T47D (cell line): ENCODE data around the gene MT3.
"Not testable (repeated sequence)": the region's sequence is repeated elsewhere in the genome, so short reads cannot be mapped to it uniquely, and the experiment has no call there.

ENCODE experiments used
- DNase-seq, 2 experiments: peaks; one replicate each; pipeline versions ENCODE4 v3.0.0 to v3.0.0-alpha.2; 2011 to 2012; ENCODE audit warnings: low read depth in 1 of 2, low spot score in 1 of 2
- JUND ChIP-seq: IDR thresholded peaks from 2 replicates; pipeline ENCODE4 v1.6.1; 2012; ENCODE audit warnings: low read depth
- in situ Hi-C: cut with HindIII; loops from 2 replicates; pipeline ENCODE4 v1.10.0; 2016; ENCODE audit warnings: low sequenced_read_pairs, low pct_unique_long_range_greater_than_20kb

MT3 gene

DNA sequence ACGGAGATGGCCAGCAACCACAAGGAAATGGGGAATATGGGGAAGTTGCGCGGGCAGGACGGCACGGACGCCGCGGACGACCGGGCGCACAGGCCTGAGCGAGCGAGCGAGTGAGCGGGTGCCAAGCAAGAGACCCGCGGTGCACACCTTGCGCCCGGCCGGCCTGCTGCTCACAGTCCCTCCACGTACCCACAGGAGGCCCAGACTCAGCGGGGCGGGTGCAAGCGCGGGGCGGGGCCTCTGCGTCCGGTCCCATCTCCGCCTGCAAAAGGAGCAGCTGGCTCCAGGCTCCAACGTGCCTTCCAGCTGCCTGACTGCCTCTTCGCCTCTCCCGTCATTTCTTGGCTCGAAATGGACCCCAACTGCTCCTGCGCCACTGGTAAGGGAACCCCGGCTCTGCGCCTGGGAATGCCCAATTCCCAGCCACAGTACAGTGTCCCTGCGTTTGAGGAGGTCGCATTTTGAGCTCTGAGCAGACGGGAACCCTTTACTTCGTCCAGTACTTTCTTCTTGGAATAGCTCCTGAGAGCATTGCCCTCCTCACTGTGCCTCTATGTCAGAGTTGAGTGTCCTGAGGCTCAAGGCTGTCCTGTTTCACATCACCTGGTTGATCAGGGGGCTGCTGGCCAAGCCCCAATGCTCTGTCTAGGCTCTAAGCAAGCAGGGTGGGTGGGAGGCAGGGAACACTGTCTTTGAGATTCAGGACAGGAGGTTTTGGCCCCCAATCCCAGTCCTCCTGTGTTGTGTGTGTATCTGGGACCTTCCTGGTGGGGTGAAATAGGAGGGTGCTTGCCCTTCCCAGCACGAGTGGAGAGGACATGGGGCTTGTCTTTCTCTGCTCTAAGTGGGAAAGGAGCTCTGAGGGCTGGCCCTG is 28.1 kb downstream of the MT3 start:
- no peak for DNase-seq
- no peak for TF ChIP-seq JUND
- in situ Hi-C loops = no loop called here

DNA sequence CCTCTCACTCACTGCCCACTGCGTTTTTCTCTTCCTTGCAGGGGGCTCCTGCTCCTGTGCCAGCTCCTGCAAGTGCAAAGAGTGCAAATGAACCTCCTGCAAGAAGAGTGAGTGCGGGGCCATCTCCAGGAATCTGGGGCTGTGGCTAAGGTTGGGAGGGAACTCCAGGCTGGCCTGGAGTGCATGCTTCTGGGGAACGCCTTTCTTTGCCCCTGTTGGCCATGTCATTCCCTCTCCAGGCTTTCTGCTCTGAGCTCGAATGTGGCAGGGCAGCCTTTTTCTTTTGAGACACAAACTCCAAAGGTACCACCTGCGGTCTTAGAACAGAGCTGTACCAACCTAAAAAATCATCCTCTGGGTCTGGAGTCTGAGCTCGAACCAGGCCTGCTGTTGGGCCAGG is 28.8 kb downstream of the MT3 start:
- no peak for TF ChIP-seq JUND
- in situ Hi-C loops = no loop called here
- no peak for DNase-seq

DNA sequence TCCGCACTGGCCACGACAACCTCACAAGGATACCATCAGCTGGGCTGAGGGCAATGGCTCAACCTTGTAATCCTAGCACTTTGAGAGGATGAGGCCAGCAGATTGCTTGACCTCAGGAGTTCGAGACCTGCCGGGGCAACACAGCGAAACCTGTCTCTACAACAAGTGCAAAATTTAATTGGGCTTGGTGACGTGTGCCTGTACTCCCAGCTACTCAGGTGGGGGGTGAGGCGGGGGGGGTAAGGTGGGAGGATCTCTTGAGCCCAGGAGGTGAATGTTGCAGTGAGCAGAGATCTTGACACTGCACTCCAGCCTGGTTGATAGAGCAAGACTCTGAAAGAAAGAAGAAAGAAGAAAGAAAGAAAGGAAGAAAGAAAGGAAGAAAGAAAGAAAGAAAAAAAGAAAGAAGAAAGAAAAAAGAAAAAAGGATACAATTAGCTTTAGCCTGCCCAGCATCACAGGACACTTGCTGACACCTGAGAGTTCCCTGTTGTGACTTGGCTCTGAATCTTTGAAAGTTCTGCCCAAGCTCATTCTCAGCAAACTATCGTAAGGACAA is 31.1 kb downstream of the MT3 start:
- in situ Hi-C loops = no loop called here
- TF ChIP-seq JUND = no peak
- no peak for DNase-seq

DNA sequence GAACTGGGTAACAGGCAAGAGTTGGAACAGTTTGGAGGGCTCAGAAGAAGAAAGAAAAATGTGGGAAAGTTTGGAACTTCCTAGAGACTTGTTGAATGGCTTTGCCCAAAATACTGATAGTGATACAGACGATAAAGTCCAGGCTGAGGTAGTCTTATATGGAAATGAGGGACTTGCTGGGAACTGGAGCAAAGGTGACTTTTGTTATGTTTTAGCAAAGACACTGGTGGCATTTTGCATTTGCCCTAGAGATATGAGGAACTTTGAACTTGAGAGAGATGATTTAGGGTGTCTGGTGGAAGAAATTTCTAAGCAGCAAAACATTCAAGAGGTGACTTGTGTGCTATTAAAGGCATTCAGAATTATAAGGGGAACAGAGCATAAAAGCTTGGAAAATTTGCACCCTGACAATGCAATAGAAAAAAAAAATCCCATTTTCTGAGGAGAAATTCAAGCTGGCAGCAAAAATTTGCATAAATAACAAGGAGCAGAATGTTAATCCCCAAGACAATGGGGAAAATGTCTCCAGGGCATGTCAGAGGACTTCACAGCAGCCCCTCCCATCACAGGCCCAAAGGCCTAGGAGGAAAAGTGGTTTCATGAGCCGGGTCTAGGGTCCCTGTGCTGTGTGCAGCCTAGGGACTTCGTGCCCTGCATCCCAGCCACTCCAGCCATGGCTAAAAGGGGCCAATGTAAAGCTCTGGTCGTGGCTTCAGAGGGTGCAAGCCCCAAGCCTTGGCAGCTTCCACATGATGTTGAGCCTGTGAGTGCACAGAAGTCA is 32.5 kb downstream of the MT3 start:
- in situ Hi-C loops, DNase-seq: not testable (repeated sequence)

DNA sequence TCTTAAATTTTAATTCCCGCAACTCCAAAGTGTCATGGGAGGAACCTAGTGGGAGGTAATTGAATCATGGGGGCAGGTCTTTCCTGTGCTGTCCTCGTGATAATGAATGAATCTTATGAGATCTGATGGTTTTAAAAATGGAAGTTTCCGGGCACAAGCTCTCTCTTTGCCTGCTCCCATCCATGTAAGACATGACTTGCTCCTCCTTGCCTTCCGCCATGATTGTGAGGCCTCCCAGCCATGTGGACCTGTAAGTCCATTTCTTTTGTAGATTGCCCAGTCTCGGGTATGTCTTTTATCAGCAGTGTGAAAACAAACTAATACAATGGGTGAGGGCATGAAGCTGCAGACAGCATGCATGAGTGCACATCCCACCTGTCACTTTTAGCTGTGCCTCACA is 33.9 kb downstream of the MT3 start:
- in situ Hi-C loops, DNase-seq: not testable (repeated sequence)

DNA sequence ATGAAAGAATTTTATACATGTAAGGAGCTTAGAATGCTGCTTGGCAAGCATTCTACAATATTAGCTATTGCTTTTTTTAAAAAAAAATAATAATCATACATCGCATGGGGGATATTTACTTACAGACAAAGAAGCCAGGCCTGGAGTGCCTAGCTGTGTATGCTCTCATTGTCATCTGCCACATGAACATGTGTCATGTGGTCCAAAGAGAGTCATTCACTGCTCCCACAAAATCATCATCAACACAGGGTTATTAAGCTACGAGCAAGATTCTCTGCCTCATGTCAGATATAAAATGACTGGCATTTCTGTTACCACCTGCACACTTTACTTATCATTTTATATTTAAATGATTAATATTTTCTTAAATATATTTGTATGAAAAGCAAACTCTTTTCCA is 34.3 kb downstream of the MT3 start:
- DNase-seq = no peak
- TF ChIP-seq JUND = no peak
- in situ Hi-C loops = no loop called here

DNA sequence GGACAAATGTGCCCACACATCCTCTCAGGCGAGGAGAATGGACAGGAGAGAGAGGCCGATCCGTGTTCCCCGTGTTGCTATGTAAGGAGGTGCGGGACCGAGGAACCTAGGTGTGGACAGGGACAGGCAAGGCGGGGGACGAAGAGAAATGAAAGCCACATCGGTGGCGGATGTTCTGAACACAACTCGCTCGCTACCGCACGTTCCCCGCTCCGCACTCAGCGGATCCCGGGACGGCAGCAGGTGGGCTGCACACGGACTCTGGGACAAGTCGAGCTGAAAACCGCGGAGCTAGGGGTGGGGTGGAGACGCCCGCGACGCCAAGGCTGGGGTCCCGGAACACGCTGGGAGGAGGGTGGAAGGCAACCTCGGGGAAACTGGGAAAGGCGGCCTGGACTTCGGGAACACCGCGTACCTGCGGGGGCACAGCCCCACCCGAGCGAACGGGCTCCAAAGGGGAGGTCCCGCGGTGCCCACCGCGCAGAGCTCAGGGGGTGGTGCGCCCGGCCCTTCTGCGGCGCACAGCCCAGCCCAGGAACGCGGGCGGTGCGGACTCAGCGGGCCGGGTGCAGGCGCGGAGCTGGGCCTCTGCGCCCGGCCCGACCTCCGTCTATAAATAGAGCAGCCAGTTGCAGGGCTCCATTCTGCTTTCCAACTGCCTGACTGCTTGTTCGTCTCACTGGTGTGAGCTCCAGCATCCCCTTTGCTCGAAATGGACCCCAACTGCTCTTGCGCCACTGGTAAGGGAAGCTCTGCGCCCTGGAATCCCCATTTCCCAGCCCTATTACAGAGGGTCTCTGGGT is 36.0 kb downstream of the MT3 start, which contains the start of gene MT1E:
Gene MT1E (plus strand): TSS at position 642 of the 803 bp plus-strand sequence. CDS start 71 bp downstream, at position 713.
- no peak for TF ChIP-seq JUND
- in situ Hi-C loops = no loop called here
- DNase-seq = no peak

DNA sequence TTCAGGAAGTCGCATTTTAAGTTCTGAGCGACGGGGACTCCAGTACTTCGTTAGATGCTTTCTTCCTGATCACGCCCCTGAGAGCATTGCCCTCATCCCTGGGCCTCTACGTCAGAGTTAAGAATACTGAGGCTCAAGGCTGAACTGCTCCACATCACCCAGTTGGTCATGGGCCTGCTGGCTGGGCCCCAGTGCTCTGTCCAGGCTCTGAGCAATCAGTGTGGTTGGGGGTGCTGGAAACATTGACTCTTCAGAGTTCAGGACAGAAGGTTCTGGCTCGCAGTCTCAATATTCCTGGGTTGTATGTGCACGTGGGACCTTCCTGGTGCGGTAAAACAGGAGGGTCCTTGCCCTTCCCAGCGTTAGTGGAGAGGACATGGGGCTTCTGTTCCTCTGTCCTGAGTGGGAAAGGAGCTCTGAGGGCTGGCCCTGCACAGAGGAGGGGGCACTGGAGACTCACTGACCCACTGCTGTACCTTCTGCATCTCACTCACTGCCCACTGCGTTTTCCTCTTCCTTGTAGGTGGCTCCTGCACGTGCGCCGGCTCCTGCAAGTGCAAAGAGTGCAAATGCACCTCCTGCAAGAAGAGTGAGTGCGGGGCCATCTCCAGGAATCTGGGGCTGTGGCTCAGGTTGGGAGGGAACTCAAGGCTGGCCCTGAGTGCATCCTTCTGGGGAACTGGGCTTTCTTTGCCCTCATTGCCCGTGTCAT is 36.8 kb downstream of the MT3 start:
- no peak for DNase-seq
- in situ Hi-C loops = no loop called here
- TF ChIP-seq JUND = no peak

DNA sequence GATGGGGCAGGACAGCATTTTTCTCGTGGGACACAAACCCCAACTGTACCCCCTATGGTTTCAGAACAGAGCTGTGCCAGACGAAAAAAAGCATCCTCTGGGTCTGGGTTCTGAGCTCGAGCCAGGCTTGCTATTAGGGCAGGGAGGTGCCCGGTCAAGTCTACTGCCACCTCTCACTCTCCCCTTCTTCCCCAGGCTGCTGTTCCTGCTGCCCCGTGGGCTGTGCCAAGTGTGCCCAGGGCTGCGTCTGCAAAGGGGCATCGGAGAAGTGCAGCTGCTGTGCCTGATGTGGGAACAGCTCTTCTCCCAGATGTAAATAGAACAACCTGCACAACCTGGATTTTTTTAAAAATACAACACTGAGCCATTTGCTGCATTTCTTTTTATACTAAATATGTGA is 37.4 kb downstream of the MT3 start:
- no peak for DNase-seq
- no peak for TF ChIP-seq JUND
- in situ Hi-C loops = no loop called here

DNA sequence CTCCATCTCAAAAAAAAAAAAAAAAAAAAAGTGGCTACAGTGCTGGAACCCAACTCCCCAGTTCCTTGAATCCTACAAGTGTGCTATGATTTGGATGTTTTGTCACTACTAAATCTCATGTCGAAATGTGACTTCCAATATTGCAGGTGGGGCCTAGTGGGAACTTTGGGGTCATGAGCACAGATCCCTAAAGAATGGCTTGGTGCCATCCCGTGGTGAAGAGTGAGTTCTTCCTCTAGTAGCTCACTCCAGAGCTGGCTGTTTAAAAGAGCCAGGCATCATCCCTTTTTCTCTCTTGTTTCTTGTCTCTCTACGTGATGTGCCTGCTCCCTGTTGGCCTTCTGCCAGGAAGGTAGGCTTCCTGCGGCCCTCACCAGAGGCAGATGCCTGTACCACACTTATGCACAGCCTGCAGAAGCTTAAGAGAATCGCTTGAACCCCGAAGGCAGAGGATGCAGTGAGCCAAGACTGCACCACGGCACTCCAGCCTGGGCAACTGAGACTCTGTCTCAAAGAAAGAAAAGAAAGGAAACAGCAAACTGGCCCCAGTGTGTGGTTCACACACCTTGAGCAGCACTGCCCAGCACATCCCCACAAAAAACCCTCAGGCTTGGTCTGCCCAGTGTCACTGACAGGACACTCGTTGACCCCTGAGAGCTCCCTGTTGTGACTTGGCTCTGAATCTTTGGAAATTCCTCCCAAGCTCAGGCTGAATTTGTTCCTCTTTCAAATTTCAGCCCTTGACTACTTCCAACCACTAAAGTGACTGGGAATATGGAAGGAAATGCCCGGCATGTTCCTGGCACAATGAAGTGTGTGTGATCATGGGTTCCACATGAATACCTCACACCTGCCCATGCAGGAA is 39.4 kb downstream of the MT3 start:
- in situ Hi-C loops = no loop called here
- no peak for TF ChIP-seq JUND
- no peak for DNase-seq

DNA sequence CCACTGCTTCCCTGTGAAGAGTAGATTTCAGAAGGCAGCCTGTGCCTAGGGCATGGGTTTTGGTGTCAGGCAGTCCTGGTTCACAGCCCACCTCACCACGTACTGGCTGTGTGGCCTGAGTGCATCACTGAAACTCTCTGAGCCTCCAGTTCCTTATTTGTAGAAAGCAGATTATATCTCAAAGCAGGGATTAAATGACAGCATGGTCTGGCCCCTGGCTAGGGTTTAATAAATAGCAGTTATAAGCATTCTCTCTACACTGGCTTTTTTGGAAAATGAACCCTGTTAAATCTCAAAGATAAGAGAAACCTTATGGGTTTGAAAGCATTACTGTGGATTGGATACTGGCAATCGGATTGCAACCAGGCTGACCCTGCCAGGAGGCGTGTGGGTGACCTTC is 40.2 kb downstream of the MT3 start:
- in situ Hi-C loops = no loop called here
- no peak for TF ChIP-seq JUND
- no peak for DNase-seq
